T-helper 1 cell (primary cell): ENCODE data around the gene KRT6B.
"Not testable (repeated sequence)": the region's sequence is repeated elsewhere in the genome, so short reads cannot be mapped to it uniquely, and the experiment has no call there.

Experiments used
- DNase-seq, 5 donors: peaks; one replicate each; pipeline ENCODE4 v3.0.0-alpha.2; 2012 to 2020

The KRT6B gene

DNA sequence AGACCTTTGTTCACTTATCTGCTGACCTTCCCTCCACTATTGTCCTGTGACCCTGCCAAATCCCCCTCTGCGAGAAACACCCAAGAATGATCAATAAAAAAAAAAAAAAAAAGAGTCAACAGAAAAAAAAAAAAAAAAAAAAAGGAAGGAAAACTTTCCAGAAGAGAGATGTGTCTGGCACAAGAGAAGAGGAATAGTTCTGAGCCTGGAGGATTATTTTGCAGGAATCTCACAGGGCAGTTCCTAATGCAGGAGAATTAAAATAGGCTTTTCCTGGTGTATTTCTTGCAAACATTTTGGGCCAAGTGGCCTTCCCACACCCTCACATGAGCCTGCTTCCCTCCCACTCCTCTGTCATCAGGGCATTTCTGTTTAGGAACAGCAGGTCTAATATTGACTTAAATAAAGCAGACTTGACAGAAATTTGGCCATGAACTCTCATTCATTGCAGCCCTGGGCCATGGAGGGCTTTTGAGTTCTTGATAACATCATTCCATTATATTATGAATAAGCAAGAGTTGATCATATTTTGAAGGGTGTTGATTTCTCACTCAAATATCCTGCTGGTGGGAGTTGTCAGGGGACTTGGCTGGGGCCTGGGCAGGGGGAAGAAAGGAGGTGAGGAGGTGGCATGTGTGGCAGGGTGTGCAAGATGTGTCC is 41.2 kb downstream of the KRT6B start:
- DNase-seq, result not testable (repeated sequence)

GRCh38 chr12:52407918-52408317 is 44.0 kb downstream of the KRT6B start:
- DNase-seq, result no peak

DNA sequence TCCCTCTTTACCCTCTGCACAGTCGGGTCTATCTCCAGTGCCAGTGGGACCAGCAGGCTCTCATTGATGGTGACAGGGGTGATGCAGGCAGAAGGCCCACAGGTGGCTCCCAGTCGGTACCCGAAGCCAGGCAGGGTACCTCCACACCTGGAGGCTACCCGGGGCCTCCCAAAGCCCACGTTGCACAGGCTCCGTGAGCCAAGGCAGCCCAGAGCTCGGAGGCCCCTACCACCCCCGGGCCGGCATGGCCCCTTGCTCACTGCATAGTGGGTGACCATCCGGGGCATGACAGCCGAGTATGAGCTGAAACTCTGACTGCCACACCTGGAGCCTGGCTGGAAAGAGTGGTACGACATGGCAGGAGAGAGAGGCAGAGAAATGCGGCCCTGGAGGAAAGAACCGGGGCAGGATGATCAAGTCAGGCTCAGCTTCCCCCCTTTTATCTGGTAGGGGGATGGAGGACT is 46.0 kb downstream of the KRT6B start, which contains the start of gene KRT82:
Gene KRT82 (minus strand): TSS at position 414 of the 464 bp plus-strand sequence. CDS start 58 bp downstream, at position 356.
- no peak for DNase-seq

DNA sequence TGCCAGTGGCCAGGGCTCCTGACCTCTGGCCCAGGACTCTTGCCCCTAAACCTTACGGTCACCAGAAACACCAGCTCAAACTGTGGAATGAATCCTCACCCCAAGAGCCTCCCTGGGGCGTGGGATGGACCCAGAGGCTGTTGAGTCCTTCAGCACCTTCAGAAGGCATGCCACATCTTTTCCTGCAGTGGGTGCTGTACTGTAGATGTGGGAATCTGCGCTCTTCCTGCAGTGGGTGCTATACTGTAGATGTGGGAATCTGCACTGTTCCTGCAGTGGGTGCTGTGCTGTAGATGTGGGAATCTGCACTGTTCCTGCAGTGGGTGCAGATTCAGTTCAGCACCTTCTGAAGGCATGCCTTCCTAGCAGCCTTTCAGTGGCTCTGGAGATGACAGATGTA is 47.0 kb downstream of the KRT6B start:
- no peak for DNase-seq

DNA sequence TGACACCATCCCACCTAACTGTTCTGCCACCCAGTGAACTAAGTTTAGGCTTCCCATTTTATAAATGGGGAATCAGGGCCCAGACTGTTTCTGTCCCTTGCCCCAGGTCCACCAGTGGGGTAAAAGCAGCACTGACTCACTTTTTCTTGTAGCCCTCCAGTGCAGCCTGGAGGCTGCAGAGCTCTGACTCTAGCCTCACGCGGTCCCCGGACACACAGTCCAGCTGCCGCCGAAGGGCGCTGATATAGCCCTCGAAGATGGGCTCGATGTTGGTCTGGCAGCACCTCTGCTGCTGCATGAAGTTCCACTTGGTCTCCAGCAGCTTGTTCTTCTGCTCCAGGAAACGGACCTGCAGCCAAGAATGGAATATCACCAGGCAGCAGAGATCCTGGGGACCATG is 48.4 kb downstream of the KRT6B start:
- no peak for DNase-seq

DNA sequence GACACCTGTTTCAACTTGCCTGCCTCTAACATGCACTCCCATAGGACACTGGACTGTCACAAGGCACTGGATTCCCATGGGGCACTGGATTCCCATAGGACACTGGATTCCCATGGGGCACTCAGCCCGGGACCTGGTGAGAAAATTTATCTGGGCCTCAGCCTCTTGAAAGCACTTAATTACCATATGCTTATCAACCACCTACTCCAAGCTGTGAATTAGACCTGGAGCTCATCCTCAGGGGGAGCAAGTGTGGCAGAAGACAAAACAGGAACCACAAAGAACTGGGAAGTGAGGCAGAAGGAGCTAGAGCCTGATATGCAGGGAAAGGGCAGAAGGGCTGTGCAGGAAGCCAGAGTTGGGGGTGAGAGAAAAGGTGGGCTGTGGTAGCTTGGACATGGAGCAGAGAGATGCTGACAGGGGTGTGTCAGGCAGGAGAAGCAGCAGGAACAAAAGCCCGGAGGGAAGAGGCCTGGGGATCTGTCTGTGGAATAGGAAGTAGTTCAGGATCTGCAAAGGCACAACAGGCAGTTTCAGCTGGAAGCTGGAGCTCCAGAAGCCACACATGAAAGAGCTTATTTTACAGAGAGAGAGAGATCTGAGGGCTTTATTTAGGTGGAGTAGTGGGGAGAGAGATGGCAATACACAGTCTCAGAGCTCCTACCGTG is 48.9 kb downstream of the KRT6B start:
- DNase-seq, result no peak

DNA sequence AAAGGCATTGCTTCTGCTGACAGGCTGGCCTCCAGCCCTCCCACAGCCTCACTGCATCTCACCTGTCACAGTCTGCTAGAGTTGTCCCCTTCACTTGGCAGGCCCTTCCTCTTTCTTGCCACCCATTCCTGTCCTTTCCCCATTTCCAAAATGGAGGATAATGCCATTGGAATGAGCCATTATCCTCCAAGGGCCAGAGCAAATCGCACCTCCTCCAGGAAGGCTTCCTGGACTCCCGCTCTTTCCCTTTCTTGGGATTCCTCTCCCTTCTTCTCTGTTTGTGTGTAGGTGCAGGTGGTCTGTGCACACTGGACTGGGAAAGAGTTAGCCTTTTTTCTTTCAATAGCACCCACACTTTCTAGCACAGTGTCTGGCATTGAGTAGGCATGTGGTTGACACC is 49.6 kb downstream of the KRT6B start:
- DNase-seq, result no peak

DNA sequence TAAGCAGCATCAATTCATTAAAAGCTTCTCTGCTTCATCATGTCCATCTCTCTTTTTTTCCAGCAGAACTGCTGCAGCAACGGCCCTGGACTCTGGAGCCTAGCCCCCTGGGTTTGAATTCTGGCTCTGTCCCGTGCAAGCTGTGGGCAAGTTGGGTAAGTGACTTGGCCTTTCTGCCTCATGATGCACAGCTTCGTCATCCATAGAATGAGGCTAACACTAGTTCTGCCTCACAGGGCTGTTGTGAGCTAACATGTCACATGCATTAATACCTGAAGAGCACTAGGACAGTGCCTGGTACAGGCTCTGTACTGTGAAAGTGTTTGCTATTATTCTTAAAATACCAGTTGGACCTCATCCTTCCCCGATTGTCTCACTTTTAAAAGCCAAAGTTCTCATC is 50.0 kb downstream of the KRT6B start:
- no peak for DNase-seq

- DNase-seq, result no peak
These were observed 50.4 kb downstream of the KRT6B start for GRCh38 chr12:52401526-52401925.

GRCh38 chr12:52400906-52401305 is 51.0 kb downstream of the KRT6B start:
- no peak for DNase-seq

DNA sequence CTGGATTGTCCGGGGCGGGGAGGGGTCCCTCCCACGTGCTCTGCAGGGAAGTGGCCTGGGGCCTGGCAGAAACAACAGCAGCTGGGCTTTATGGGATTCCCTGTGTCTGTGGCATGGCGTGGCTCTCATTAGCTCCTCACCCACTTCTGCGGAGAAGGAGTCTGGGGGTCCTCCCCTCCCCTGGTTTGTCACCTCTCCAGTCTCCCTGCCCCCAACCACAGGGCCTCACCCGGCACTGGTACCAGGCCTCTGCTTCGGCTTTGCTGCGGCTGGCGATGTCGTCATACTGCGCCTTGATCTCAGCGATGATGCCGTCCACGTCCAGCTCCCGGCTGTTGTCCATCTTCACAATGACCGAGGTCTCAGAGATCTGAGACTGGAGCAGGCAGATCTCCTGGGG is 52.2 kb downstream of the KRT6B start:
- DNase-seq, result no peak

GRCh38 chr12:52398176-52398575 is 53.8 kb downstream of the KRT6B start:
- no peak for DNase-seq

DNA sequence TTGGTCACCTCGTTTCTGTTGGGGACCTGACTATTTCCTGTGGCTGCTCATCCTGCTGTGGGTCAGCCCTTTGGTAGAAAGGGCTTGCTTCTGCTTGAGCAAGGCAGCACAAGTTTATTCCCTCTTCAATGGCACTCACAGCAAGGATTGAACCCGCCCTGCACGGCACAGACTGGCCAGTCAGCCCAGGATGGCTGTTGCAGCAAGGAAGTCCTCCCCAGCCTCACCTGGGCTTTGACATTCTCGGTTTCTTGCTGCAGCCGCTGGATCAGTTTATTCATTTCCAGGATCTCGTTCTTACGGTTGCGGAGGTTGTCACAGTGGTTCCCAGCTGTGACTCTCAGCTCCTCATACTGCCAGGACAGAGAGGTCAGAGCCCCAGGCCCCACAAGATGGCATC is 55.3 kb downstream of the KRT6B start:
- DNase-seq, result no peak
